GM23338 (cell line): ENCODE results near the gene BRAF.

Source experiments
- CREB1 ChIP-seq: fragments of 250-450 bp; sonication (Bioruptor Pico); IDR thresholded peaks from 2 replicates; pipeline ENCODE4 v1.5.0; 2020; ENCODE audit warnings: low read depth, mild to moderate bottlenecking, moderate library complexity
- EZH2 ChIP-seq: fragments of 200-600 bp; sonication (generic); IDR thresholded peaks from one replicate; pipeline ENCODE4 v1.8.0; 2017; ENCODE audit warnings: antibody characterized with exemption, mild to moderate bottlenecking, low read depth; ENCODE audit not compliant: unreplicated experiment
- EZH2phosphoT487 ChIP-seq: fragments of 200-600 bp; sonication (generic); IDR thresholded peaks from one replicate; pipeline ENCODE4 v1.8.1; 2018; ENCODE audit warnings: antibody characterized with exemption; ENCODE audit not compliant: unreplicated experiment
- JUNB ChIP-seq: IDR thresholded peaks from one replicate; pipeline ENCODE4 v1.6.1; 2016; ENCODE audit warnings: antibody characterized with exemption; ENCODE audit not compliant: unreplicated experiment
- POLR2AphosphoS5 ChIP-seq: IDR thresholded peaks from 2 replicates; pipeline ENCODE4 v1.6.1; 2016; ENCODE audit warnings: antibody characterized with exemption, low read depth
- STAT1 ChIP-seq: IDR thresholded peaks from one replicate; pipeline ENCODE4 v1.6.1; 2016; ENCODE audit warnings: antibody characterized with exemption; ENCODE audit not compliant: unreplicated experiment
- ZNF114 ChIP-seq: fragments of 250-450 bp; sonication (Bioruptor Pico); IDR thresholded peaks from 2 replicates; pipeline ENCODE4 v1.5.0; 2020; ENCODE audit warnings: mild to moderate bottlenecking, moderate library complexity
- ZNF331 ChIP-seq: fragments of 250-450 bp; sonication (Bioruptor Pico); IDR thresholded peaks from 2 replicates; pipeline ENCODE4 v1.5.0; 2020; ENCODE audit warnings: low read depth, mild to moderate bottlenecking, moderate library complexity
- TF ChIP-seq, protein P1 (sequence below), 2 experiments: fragments of 200-600 bp in 1 of 2; sonication (generic) in 1 of 2; conservative IDR thresholded peaks; 2 replicates each; pipeline versions ENCODE4 v1.5.1 to v1.6.1; 2016 to 2017; ENCODE audit warnings: antibody characterized with exemption in 2 of 2, low read depth in 2 of 2, mild to moderate bottlenecking in 2 of 2, moderate library complexity in 1 of 2
- TF ChIP-seq, protein P2 (sequence below): IDR thresholded peaks from 2 replicates; pipeline ENCODE4 v1.6.1; 2016; ENCODE audit warnings: antibody characterized with exemption
- TF ChIP-seq, protein P3 (sequence below): IDR thresholded peaks from one replicate; pipeline ENCODE4 v1.6.1; 2018; ENCODE audit warnings: antibody characterized with exemption; ENCODE audit not compliant: unreplicated experiment
- TF ChIP-seq, protein P4 (sequence below): fragments of 250-450 bp; sonication (Bioruptor Pico); IDR thresholded peaks from 2 replicates; pipeline ENCODE4 v1.5.0; 2020; ENCODE audit warnings: mild to moderate bottlenecking, moderate library complexity

DNA sequence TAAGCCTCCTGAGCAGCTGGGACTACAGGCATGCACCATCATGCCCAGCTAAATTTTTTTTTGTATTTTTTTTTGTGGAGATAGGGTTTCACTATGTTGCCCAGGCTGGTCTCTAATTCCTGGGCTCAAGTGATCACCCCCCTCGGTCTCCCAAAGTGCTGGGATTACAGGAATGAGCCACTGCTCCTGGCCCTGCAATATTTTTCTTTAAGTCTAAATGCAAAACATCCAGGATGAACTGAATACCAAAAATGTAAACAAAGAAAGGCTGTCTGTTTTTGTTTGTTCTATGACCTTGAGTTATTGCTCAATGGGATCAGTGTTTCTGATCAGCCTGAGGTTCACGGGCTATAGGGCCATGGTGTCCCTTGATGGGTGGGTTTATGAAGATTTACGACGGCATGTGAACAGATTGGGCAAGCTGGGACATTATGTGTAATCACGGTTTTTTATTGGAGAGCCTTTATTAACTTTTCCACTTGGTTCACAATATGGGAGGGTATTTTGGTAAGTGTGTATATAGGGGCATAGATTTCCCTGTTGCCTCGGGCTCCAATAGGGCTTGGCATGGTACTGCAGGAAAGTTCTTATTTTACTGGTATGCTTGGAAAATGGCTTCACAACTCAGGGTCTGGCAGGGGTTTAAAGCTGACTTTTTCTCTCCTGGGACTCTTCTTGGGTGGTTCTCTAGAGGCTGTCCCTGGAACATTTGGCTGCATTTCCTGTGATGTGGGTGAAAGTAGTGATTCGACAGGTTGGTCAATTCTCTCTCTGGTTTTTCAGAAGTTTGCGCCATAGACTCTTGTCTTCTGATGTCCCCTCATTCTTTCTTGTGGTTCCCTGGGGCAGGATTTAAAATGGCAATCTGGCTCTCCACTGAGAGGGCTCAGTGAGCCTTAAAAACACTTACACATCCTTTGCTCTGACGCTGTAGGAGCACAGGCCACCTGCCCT is 48.4 kb upstream of the BRAF start:
- TF ChIP-seq, protein P1, sequence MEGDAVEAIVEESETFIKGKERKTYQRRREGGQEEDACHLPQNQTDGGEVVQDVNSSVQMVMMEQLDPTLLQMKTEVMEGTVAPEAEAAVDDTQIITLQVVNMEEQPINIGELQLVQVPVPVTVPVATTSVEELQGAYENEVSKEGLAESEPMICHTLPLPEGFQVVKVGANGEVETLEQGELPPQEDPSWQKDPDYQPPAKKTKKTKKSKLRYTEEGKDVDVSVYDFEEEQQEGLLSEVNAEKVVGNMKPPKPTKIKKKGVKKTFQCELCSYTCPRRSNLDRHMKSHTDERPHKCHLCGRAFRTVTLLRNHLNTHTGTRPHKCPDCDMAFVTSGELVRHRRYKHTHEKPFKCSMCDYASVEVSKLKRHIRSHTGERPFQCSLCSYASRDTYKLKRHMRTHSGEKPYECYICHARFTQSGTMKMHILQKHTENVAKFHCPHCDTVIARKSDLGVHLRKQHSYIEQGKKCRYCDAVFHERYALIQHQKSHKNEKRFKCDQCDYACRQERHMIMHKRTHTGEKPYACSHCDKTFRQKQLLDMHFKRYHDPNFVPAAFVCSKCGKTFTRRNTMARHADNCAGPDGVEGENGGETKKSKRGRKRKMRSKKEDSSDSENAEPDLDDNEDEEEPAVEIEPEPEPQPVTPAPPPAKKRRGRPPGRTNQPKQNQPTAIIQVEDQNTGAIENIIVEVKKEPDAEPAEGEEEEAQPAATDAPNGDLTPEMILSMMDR (conservative IDR thresholded peaks at IDR 0.05; ENCODE audit: low read depth in 2 of 2) = no peak
- TF ChIP-seq EZH2 (no peak), POLR2AphosphoS5 (no peak), EZH2phosphoT487 (no peak), JUNB (no peak), STAT1 (no peak), ZNF114 (no peak), ZNF331 (CRISPR knock-in tag) (no peak), CREB1 (CRISPR knock-in tag) (no peak)
- TF ChIP-seq, protein P2, sequence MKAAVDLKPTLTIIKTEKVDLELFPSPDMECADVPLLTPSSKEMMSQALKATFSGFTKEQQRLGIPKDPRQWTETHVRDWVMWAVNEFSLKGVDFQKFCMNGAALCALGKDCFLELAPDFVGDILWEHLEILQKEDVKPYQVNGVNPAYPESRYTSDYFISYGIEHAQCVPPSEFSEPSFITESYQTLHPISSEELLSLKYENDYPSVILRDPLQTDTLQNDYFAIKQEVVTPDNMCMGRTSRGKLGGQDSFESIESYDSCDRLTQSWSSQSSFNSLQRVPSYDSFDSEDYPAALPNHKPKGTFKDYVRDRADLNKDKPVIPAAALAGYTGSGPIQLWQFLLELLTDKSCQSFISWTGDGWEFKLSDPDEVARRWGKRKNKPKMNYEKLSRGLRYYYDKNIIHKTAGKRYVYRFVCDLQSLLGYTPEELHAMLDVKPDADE = no peak
- TF ChIP-seq, protein P3, sequence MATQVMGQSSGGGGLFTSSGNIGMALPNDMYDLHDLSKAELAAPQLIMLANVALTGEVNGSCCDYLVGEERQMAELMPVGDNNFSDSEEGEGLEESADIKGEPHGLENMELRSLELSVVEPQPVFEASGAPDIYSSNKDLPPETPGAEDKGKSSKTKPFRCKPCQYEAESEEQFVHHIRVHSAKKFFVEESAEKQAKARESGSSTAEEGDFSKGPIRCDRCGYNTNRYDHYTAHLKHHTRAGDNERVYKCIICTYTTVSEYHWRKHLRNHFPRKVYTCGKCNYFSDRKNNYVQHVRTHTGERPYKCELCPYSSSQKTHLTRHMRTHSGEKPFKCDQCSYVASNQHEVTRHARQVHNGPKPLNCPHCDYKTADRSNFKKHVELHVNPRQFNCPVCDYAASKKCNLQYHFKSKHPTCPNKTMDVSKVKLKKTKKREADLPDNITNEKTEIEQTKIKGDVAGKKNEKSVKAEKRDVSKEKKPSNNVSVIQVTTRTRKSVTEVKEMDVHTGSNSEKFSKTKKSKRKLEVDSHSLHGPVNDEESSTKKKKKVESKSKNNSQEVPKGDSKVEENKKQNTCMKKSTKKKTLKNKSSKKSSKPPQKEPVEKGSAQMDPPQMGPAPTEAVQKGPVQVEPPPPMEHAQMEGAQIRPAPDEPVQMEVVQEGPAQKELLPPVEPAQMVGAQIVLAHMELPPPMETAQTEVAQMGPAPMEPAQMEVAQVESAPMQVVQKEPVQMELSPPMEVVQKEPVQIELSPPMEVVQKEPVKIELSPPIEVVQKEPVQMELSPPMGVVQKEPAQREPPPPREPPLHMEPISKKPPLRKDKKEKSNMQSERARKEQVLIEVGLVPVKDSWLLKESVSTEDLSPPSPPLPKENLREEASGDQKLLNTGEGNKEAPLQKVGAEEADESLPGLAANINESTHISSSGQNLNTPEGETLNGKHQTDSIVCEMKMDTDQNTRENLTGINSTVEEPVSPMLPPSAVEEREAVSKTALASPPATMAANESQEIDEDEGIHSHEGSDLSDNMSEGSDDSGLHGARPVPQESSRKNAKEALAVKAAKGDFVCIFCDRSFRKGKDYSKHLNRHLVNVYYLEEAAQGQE = no peak
- TF ChIP-seq, protein P4, sequence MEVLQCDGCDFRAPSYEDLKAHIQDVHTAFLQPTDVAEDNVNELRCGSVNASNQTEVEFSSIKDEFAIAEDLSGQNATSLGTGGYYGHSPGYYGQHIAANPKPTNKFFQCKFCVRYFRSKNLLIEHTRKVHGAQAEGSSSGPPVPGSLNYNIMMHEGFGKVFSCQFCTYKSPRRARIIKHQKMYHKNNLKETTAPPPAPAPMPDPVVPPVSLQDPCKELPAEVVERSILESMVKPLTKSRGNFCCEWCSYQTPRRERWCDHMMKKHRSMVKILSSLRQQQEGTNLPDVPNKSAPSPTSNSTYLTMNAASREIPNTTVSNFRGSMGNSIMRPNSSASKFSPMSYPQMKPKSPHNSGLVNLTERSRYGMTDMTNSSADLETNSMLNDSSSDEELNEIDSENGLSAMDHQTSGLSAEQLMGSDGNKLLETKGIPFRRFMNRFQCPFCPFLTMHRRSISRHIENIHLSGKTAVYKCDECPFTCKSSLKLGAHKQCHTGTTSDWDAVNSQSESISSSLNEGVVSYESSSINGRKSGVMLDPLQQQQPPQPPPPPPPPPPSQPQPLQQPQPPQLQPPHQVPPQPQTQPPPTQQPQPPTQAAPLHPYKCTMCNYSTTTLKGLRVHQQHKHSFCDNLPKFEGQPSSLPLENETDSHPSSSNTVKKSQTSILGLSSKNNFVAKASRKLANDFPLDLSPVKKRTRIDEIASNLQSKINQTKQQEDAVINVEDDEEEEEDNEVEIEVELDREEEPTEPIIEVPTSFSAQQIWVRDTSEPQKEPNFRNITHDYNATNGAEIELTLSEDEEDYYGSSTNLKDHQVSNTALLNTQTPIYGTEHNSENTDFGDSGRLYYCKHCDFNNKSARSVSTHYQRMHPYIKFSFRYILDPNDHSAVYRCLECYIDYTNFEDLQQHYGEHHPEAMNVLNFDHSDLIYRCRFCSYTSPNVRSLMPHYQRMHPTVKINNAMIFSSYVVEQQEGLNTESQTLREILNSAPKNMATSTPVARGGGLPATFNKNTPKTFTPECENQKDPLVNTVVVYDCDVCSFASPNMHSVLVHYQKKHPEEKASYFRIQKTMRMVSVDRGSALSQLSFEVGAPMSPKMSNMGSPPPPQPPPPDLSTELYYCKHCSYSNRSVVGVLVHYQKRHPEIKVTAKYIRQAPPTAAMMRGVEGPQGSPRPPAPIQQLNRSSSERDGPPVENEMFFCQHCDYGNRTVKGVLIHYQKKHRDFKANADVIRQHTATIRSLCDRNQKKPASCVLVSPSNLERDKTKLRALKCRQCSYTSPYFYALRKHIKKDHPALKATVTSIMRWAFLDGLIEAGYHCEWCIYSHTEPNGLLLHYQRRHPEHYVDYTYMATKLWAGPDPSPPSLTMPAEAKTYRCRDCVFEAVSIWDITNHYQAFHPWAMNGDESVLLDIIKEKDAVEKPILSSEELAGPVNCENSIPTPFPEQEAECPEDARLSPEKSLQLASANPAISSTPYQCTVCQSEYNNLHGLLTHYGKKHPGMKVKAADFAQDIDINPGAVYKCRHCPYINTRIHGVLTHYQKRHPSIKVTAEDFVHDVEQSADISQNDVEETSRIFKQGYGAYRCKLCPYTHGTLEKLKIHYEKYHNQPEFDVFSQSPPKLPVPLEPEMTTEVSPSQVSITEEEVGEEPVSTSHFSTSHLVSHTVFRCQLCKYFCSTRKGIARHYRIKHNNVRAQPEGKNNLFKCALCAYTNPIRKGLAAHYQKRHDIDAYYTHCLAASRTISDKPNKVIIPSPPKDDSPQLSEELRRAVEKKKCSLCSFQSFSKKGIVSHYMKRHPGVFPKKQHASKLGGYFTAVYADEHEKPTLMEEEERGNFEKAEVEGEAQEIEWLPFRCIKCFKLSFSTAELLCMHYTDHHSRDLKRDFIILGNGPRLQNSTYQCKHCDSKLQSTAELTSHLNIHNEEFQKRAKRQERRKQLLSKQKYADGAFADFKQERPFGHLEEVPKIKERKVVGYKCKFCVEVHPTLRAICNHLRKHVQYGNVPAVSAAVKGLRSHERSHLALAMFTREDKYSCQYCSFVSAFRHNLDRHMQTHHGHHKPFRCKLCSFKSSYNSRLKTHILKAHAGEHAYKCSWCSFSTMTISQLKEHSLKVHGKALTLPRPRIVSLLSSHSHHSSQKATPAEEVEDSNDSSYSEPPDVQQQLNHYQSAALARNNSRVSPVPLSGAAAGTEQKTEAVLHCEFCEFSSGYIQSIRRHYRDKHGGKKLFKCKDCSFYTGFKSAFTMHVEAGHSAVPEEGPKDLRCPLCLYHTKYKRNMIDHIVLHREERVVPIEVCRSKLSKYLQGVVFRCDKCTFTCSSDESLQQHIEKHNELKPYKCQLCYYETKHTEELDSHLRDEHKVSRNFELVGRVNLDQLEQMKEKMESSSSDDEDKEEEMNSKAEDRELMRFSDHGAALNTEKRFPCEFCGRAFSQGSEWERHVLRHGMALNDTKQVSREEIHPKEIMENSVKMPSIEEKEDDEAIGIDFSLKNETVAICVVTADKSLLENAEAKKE (CRISPR knock-in tag) = no peak
